ENCODE results near the gene EAF2. TPM values are rescaled to one million over a fixed set of nuclear protein-coding genes. Genes with fewer than 3 reads are reported as not detected.

Gene EAF2
- 0.97 and 1.5 TPM in 2 replicates for total RNA-seq

GRCh38 chr3:121834671-121835464 is at the start of gene EAF2, which contains the start of gene IQCB1:
EAF2 (plus strand) TSS chr3:121835209; CDS start chr3:121835286, 77 bp downstream.
IQCB1 (minus strand) TSS chr3:121835060; CDS start chr3:121828960, 6,100 bp downstream.

GRCh38 chr3:121894301-121894990 is 59.4 kb downstream of the EAF2 start, which contains the start of gene SLC15A2:
SLC15A2 (plus strand) TSS chr3:121894401; CDS start chr3:121894477, 76 bp downstream.

Other genes with a start within 250 kb of the EAF2 start
- not detected in 2 replicates for gene FBXO40, start 241.8 kb upstream of the EAF2 start, total RNA-seq
- 1.3 and 2.6 TPM in 2 replicates for gene HCLS1, start 174.3 kb upstream of the EAF2 start, total RNA-seq
- 47.8 and 48.0 TPM in 2 replicates for gene GOLGB1, start 85.5 kb upstream of the EAF2 start, total RNA-seq
- gene IQCB1, start 149 bp upstream of the EAF2 start, total RNA-seq: 15.8 and 17.8 TPM in 2 replicates
- gene SLC15A2, start 59.2 kb downstream of the EAF2 start, total RNA-seq: 0.32 and 0.85 TPM in 2 replicates
- gene ILDR1, start 187.0 kb downstream of the EAF2 start, total RNA-seq: not detected in 2 replicates
- not detected in 2 replicates for gene CD86, start 220.2 kb downstream of the EAF2 start, total RNA-seq

Measured in hair follicle dermal papilla cell (primary cell).